Gastroesophageal sphincter (tissue), 2 donors: ENCODE results near the gene GDF2.

Source experiments
- EP300 ChIP-seq: sonication (generic); formaldehyde crosslinking; IDR thresholded peaks from one replicate; pipeline ENCODE4 v1.6.1; 2017; ENCODE audit warnings: antibody characterized with exemption, mild to moderate bottlenecking
- POLR2A ChIP-seq, 2 donors: fragments of 450-650 bp; IDR thresholded peaks; one replicate each; pipeline ENCODE4 v1.6.1; 2017; ENCODE audit warnings: antibody characterized with exemption in 2 of 2, mild to moderate bottlenecking in 2 of 2, moderate library complexity in 1 of 2
- POLR2AphosphoS5 ChIP-seq: sonication (generic); formaldehyde crosslinking; IDR thresholded peaks from one replicate; pipeline ENCODE4 v1.6.1; 2017; ENCODE audit warnings: antibody characterized with exemption

GRCh38 chr10:47354900-47355299, 32.6 kb downstream of the GDF2 start:
- TF ChIP-seq POLR2A (IDR thresholded peaks at IDR 0.05) = no peak
- no peak for TF ChIP-seq EP300
- TF ChIP-seq POLR2AphosphoS5 = no peak
